BJ (cell line): ENCODE results near the gene KLK3. TPM values are rescaled to one million over a fixed set of nuclear protein-coding genes. Genes with fewer than 3 reads are reported as not detected.

Experiments
- CTCF ChIA-PET: fragments of 350-600 bp; formaldehyde crosslinking; extraction: SDS; loops from one replicate; lab custom pipeline; 2021; ENCODE audit warnings: antibody characterized with exemption, inconsistent platforms; lab: Yijun Ruan, JAX
- POLR2A ChIA-PET: fragments of 300-600 bp; sonication (Branson Sonifier 250); formaldehyde crosslinking; extraction: SDS; loops from one replicate; lab custom pipeline; 2021; ENCODE audit warnings: antibody characterized with exemption; lab: Charles Lee
- DNase-seq: peaks from one replicate; pipeline ENCODE4 v3.0.0-alpha.2; 2011; ENCODE audit warnings: low read depth
- H3K27me3 ChIP-seq: 2 replicates; pipeline ENCODE4 v1.6.0; 2011; ENCODE audit warnings: low read length; ENCODE audit not compliant: control insufficient read depth, insufficient read depth
- H3K36me3 ChIP-seq: 2 replicates; pipeline ENCODE4 v1.5.1; 2011; ENCODE audit warnings: low read length; ENCODE audit not compliant: control insufficient read depth, insufficient read depth
- H3K4me3 ChIP-seq: 2 replicates; pipeline ENCODE4 v1.5.1; 2011; ENCODE audit warnings: low read depth, mild to moderate bottlenecking, control low read depth, low read length
- CTCF ChIP-seq: IDR thresholded peaks from 2 replicates; pipeline ENCODE4 v1.5.1; 2011; ENCODE audit warnings: low read depth, mild to moderate bottlenecking, control low read depth, inconsistent platforms, low read length, moderate library complexity; ENCODE audit not compliant: insufficient read depth
- polyA plus RNA-seq: library from polyadenylated mRNA; depleted of rRNA; stranded (reverse); fragments of >200 nt; gene quantifications from 2 replicates; pipeline ENCODE4 v1.2.3, GENCODE V29; 2011

The KLK3 gene
- polyA plus RNA-seq, 1 experiment, result not detected

GRCh38 chr19:50857366-50857765, 2.7 kb downstream of the KLK3 start:
- H3K27me3 ChIP-seq, result no peaks in the 10 kb centered on the region
- no peak for TF ChIP-seq CTCF
- POLR2A ChIA-PET, result no interaction called here

GRCh38 chr19:50858886-50859285, 4.2 kb downstream of the KLK3 start:
- H3K4me3 ChIP-seq, result no peak overlapping the region
- no peak for DNase-seq
- ChIA-PET CTCF (no interaction called here), POLR2A (no interaction called here)
- H3K27me3 ChIP-seq, result no peaks in the 10 kb centered on the region
- no peaks in the 10 kb centered on the region for H3K36me3 ChIP-seq
- TF ChIP-seq CTCF, result no peak

More at GRCh38 chr19:50857366-50857765, 2.7 kb downstream of the KLK3 start:
- no peaks in the 10 kb centered on the region for H3K36me3 ChIP-seq
- no peak overlapping the region for H3K4me3 ChIP-seq
- CTCF ChIA-PET, result interaction anchor here (0.8 kb wide), 1 partner anchor 41 kb away, joined by 3 read pairs; no protein-coding TSS in a partner anchor
- DNase-seq, result no peak

- Histone ChIP-seq H3K4me3 (no peak overlapping the region), H3K27me3 (no peaks in the 10 kb centered on the region), H3K36me3 (no peaks in the 10 kb centered on the region)
- POLR2A ChIA-PET, result no interaction called here
- CTCF ChIA-PET, result no interaction called here
- no peak for TF ChIP-seq CTCF
- no peak for DNase-seq
Measured at GRCh38 chr19:50859849-50860248, 5.1 kb downstream of the KLK3 start.

- no peak overlapping the region for H3K4me3 ChIP-seq
- CTCF ChIA-PET, result no interaction called here
Measured at GRCh38 chr19:50861010-50861409, 6.3 kb downstream of the KLK3 start.

GRCh38 chr19:50861496-50862286, 7.0 kb downstream of the KLK3 start:
- TF ChIP-seq CTCF, result no peak
- DNase-seq, result no peak
- Histone ChIP-seq H3K27me3 (no peaks in the 10 kb centered on the region), H3K36me3 (no peaks in the 10 kb centered on the region), H3K4me3 (no peak overlapping the region)
- POLR2A ChIA-PET, result no interaction called here
- CTCF ChIA-PET, result no interaction called here

More at GRCh38 chr19:50861010-50861409, 6.3 kb downstream of the KLK3 start:
- POLR2A ChIA-PET, result no interaction called here
- no peak for DNase-seq
- no peaks in the 10 kb centered on the region for H3K36me3 ChIP-seq
- no peaks in the 10 kb centered on the region for H3K27me3 ChIP-seq
- no peak for TF ChIP-seq CTCF
